GM18858 (cell line): Measurements from ENCODE around the gene ATG7.
A peak's percentile ranks its signal among the peaks of the same experiment; 100 is the strongest.
"Not testable (repeated sequence)": the region's sequence is repeated elsewhere in the genome, so short reads cannot be mapped to it uniquely, and the experiment has no call there.

Source experiments
- ATAC-seq: cut with Tn5 transposase; IDR thresholded peaks from one replicate; pipeline ENCODE4 v1.9.1; 2021; ENCODE audit not compliant: unreplicated experiment

The ATG7 gene

DNA sequence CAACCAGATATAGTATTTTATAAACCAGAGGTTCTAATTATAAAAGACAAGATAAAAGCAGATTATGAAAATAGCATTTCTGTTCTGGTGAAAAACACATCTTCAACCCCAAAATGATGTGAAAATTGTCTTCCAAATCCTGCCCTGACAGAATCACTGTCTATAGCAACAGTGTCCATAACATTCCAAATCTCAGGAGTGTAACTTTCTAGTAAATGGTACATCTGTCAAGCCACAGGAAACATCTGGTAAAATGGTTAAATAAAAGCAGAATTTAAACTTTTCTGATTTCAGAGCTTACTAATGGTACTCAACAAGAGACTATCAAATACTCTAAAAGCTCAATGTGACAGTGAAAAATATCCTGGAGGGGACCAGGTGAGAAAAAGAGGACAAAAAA is 311.0 kb downstream of the ATG7 start:
- no peak for ATAC-seq

DNA sequence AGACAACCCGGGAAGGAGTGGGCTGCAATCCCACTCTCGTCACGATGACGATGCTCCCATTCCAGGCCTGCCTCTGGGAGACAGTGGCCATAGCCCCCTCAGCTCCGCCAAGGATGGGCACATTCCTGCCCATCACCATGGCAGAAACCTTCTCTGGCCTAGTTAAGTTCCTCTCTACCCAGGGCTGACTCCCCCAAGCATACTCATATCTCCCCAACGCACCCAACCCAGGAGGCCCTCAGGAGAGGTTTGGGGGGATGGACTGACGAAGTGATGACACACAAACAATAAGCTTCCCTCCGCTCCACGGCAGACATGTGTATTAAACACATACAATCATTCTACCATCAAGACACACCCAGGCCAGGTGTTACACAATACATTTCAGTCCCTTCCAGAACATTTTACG is 311.4 kb downstream of the ATG7 start:
- no peak for ATAC-seq

DNA sequence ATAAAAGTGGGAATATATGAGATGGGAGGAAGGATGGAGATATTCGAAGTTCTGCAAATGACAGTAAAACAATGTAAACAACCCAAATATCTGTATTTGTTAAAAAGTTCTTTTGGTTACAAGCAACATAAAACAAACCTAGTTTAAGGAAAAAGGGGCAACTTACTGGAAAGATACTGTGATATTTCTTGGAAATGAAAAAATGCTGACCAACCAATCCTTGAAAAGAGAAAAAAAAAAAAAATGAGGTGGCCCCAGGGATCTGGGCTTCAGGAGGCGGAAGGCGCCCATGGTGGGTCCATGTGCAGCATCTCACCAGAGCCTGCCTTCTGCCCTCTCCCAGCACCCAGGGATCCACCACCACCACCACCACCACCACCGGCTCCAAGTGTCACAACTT is 312.4 kb downstream of the ATG7 start:
- ATAC-seq, result no peak

GRCh38 chr3:11587766-11588165 is 315.6 kb downstream of the ATG7 start:
- ATAC-seq, result no peak

DNA sequence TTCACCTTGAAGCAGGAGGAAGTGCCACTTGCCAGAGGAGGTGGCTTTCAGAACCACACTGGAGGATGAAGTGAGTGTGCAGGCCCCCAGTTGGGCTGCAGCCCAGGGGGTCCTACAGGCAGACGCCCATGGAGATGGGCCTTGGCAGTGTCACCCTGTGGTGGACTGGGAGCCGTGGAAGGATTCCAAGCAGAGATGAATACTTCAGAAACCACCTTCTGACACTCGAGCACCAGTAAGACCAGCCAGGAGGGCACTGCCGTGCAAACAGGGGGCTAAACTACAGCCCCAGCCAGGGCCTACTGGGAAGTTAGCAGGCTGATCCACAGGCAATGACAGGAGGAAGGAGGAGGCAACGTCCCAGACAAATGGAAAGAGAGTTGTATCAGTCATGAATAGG is 316.1 kb downstream of the ATG7 start:
- ATAC-seq, result no peak

DNA sequence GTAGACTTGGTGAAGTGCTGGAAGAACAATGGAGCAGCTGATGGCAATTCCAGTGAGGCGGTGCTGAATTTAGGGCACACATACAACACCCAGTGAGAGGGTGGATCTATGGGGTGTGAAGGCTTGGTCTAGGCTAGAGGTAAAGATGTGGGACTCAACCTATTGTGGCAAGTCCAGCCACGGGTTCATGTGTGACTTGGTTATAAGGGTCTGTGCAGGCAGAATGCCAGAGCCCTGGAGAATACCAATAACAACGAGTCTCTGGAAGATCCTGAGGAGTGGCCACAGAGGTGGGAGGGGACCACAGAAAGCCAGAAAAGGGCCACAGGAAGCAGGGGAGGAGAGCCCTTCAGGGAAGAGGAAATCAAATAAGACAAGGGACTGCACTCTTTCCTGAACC is 316.6 kb downstream of the ATG7 start:
- ATAC-seq, result no peak

GRCh38 chr3:11589706-11590105 is 317.5 kb downstream of the ATG7 start:
- no peak for ATAC-seq

DNA sequence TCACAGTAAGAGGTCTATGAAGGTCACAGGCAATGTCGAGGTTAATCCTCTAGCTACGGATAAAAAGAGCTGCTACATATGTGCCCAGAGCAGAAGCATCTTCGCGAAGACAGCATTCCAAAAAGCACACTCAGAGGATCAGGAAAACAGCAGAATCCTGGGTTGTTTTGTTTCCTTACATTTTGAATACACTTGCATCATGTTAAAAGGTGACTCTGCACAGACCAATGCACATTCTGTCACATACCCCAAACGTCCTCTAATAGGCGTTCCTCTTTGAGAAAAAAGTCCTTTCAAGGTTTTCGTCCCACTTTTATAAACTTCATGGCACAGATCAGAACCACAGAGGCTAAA is 318.8 kb downstream of the ATG7 start:
- no peak for ATAC-seq

GRCh38 chr3:11591391-11592282 is 319.4 kb downstream of the ATG7 start:
- ATAC-seq, result no peak

GRCh38 chr3:11592445-11593298 is 320.5 kb downstream of the ATG7 start:
- ATAC-seq, result no peak

GRCh38 chr3:11593318-11594034 is 321.3 kb downstream of the ATG7 start:
- no peak for ATAC-seq

DNA sequence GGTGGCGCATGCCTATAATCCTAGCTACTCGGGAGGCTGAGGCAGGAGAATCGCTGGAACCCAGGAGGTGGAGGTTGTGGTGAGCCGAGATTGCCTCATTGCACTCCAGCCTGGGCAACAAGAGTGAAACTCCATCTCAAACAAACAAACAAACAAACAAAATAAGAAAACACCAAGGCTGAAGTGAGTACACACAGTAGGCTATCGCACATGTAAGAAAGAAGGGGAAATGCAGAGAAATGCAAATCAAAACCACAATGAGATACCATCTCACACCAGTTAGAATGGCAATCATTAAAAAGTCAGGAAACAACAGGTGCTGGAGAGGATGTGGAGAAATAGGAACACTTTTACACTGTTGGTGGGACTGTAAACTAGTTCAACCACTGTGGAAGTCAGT is 322.8 kb downstream of the ATG7 start:
- ATAC-seq, result not testable (repeated sequence)

DNA sequence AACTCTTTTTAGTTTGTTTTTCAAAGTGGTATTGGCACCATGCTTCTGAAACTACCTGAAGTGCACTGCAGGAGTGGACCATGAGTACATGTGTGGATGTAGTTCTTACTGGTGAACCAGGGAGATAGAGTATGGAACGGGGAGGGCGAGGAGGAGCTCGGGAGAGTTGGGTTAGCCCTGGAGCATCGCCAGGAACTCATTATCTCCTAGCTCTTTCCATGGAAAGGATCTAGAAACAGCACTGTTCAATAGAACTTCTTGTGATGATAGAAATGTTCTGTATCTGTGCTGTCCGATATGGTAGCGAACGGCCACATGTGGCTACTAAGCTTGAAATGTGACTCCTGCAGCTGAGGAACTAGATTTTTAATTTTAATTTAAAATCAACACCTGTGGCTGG is 324.2 kb downstream of the ATG7 start:
- ATAC-seq, result no peak

GRCh38 chr3:11600501-11601282 is 328.5 kb downstream of the ATG7 start:
- ATAC-seq, result no peak

DNA sequence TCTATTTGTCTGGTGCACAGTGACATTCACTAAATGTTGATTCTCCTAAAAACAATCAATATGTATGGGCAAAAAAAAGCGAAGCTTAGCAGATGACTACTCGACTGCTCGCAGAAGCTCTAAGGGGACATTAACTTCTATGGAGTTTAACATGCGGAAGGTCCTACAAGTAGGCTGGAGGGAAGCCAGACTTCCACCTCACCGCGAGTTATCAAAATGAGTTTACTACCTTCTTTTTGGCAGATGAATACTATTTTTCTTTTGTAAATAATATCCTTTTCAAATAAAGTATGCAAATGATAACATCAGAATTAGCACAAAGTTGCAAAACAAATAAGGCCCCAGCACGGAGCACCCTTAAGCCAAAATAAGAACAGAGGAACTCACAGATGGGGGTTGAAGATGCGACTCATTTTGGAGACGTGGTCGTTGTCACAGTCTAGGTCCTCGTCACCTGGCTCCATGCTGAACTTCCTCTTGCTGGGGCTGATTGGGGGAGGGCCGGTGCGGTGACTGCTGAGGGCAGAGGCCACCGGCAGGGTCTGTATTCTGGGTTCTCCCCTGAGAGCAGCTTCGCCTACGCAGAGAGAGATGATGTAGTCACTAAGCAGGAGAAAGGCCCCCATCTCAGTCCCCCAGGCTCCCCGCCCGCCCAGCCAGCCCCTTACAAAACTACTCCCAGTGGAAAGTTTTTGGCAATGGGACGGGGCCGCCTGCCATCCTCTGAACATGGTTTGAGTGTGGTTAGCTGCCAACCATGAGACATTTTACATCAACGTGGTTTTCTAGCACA is 329.4 kb downstream of the ATG7 start:
- peak; percentile 69 for ATAC-seq

DNA sequence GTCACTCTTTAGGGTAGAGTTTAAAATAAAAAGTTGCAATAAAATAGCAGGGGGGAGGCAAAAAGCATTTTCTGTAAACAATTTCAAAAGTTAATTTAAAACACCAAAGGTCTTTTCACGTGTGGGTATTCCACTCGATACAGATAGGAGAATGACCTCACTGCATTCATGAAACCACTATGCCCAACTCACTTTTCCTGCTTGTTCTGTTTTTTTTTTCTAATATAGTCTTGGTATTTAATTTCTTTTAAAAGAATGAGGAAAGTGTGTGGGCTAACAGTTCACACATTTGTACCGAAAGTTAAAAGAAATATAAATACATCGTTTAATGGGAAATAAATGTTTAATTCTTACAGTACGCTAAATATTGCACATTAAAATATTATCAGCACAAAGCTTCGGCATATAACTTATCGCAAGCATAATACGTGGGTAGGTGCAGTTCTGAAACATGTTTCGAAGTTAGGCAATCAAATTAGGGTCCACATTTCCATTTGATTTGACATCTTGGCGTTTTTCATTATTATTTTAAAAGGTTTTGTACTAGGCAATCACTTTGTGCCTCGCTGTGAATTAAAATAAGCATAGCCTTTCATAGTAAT is 330.1 kb downstream of the ATG7 start:
- no peak for ATAC-seq

DNA sequence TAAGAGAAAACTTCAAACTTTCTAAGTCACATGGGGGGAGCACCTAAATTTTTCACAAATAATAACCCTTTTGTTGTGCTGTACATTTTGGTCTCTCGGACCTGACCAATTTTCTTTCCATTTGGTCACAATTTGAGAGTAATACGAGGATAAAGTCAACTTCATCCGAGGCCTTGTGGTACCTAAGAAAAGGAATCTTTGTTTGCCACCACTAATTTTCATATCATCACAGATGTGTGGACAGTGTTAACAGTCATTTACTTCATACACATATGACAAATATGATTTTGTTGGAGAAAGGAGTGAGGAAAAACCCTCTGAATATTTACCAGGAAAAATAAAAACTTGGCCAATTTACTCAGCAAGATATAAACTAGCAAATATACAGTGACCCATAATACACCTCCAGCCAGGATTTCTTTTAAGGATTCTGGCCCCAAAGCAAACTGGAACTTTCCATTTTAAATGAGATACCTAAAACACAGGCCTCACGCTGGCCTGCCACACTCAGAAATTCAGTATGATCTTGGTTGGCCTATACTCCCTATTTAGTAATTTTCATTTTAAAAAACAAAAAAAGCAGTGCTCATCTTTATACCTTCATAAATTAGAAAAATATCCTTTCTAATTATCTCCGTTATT is 330.8 kb downstream of the ATG7 start:
- ATAC-seq, result no peak

GRCh38 chr3:11603628-11604027 is 331.4 kb downstream of the ATG7 start:
- no peak for ATAC-seq
